Progenitor cell of endocrine pancreas (in vitro differentiated cells): ENCODE results near the gene ZFHX3. TPM values are rescaled to one million over a fixed set of nuclear protein-coding genes. Genes with fewer than 3 reads are reported as not detected.

ENCODE experiments used
- DNase-seq: peaks from one replicate; pipeline ENCODE4 v3.0.0; 2021; ENCODE audit warnings: low spot score; ENCODE audit not compliant: unreplicated experiment
- H3K27ac Mint-ChIP-seq: 2 replicates; pipeline ENCODE4 v1.8.0; 2021; ENCODE audit warnings: mild to moderate bottlenecking, moderate library complexity, mixed read lengths
- H3K27me3 Mint-ChIP-seq: 2 replicates; pipeline ENCODE4 v1.8.0; 2021; ENCODE audit warnings: mixed read lengths
- H3K36me3 Mint-ChIP-seq: 2 replicates; pipeline ENCODE4 v1.8.0; 2022; ENCODE audit warnings: mixed read lengths; ENCODE audit not compliant: insufficient read depth
- H3K4me1 Mint-ChIP-seq: 2 replicates; pipeline ENCODE4 v1.8.0; 2021; ENCODE audit warnings: low read depth, mixed read lengths
- H3K4me3 Mint-ChIP-seq: 2 replicates; pipeline ENCODE4 v1.8.0; 2021; ENCODE audit warnings: low read depth, mild to moderate bottlenecking, moderate library complexity, mixed read lengths
- H3K9me3 Mint-ChIP-seq: 2 replicates; pipeline ENCODE4 v1.8.0; 2021; ENCODE audit warnings: low read depth, mixed read lengths
- CTCF ChIP-seq: fragments of 200-600 bp; sonication (generic); IDR thresholded peaks from one replicate; pipeline ENCODE4 v1.5.0; 2021; ENCODE audit warnings: antibody characterized with exemption, mild to moderate bottlenecking; ENCODE audit not compliant: unreplicated experiment
- total RNA-seq: library from RNA; stranded (reverse); gene quantifications from 2 replicates; pipeline ENCODE4 v1.2.1, GENCODE V29; 2021

ZFHX3 gene
- total RNA-seq, 1 donor from 2014 or later: 54.0 TPM

GRCh38 chr16:72743011-72743761 is 304.7 kb downstream of the ZFHX3 start:
- Mint-ChIP-seq H3K4me3 (no peak overlapping the region), H3K9me3 (no peaks in the 10 kb centered on the region), H3K27me3 (no peaks in the 10 kb centered on the region), H3K36me3 (no peaks in the 10 kb centered on the region), H3K4me1 (peaks cover 2% of the 10 kb centered on the region), H3K27ac (no peak overlapping the region)
- DNase-seq: no peak
- no peak for TF ChIP-seq CTCF

GRCh38 chr16:72740347-72740746 is 307.6 kb downstream of the ZFHX3 start:
- H3K36me3 Mint-ChIP-seq: no peaks in the 10 kb centered on the region
- DNase-seq: no peak
- peaks cover 2% of the 10 kb centered on the region for H3K4me1 Mint-ChIP-seq
- H3K27me3 Mint-ChIP-seq: no peaks in the 10 kb centered on the region
- no peaks in the 10 kb centered on the region for H3K9me3 Mint-ChIP-seq
- no peak overlapping the region for H3K4me3 Mint-ChIP-seq
- TF ChIP-seq CTCF: no peak
- H3K27ac Mint-ChIP-seq: no peak overlapping the region

- Mint-ChIP-seq H3K4me3 (no peak overlapping the region), H3K4me1 (peaks cover under 1% of the 10 kb centered on the region), H3K27me3 (no peaks in the 10 kb centered on the region), H3K27ac (no peak overlapping the region), H3K9me3 (peaks cover under 1% of the 10 kb centered on the region), H3K36me3 (no peaks in the 10 kb centered on the region)
- TF ChIP-seq CTCF: no peak
- DNase-seq: no peak
Measured at GRCh38 chr16:72739577-72739976, 308.4 kb downstream of the ZFHX3 start.

- Mint-ChIP-seq H3K4me3 (no peak overlapping the region), H3K4me1 (no peaks in the 10 kb centered on the region), H3K9me3 (peaks cover 18% of the 10 kb centered on the region), H3K27ac (no peak overlapping the region), H3K36me3 (peaks cover 5% of the 10 kb centered on the region), H3K27me3 (no peaks in the 10 kb centered on the region)
- TF ChIP-seq CTCF: no peak
- no peak for DNase-seq
Measured at GRCh38 chr16:72736074-72736473, 311.9 kb downstream of the ZFHX3 start.
